Liver (tissue), 9 donors: ENCODE data around the gene INPPL1. TPM values are rescaled to one million over a fixed set of nuclear protein-coding genes. Genes with fewer than 3 reads are reported as not detected.
A peak's percentile ranks its signal among the peaks of the same experiment; 100 is the strongest.

Source experiments
- DNase-seq: peaks from one replicate; pipeline ENCODE4 v3.0.0-alpha.2; 2017; ENCODE audit warnings: low spot score
- H3K27ac ChIP-seq, 2 donors: one replicate each; pipeline ENCODE4 v1.7.0; 2013; ENCODE audit warnings: inconsistent platforms in 2 of 2, low read length in 2 of 2, control low read depth in 1 of 2, low read depth in 1 of 2, mild to moderate bottlenecking in 1 of 2
- H3K27me3 ChIP-seq, 4 donors: one replicate each; pipeline versions ENCODE4 v1.6.1 to v1.7.0; 2013; ENCODE audit warnings: low read length in 3 of 4, inconsistent platforms in 1 of 4, mild to moderate bottlenecking in 1 of 4, moderate library complexity in 1 of 4; ENCODE audit not compliant: control insufficient read depth in 4 of 4, insufficient read depth in 4 of 4
- H3K36me3 ChIP-seq, 4 donors: one replicate each; pipeline versions ENCODE4 v1.6.1 to v1.7.0; 2013; ENCODE audit warnings: low read length in 3 of 4, mild to moderate bottlenecking in 3 of 4, low read depth in 1 of 4, moderate library complexity in 1 of 4; ENCODE audit not compliant: control insufficient read depth in 4 of 4, insufficient read depth in 3 of 4
- H3K4me1 ChIP-seq, 4 donors: one replicate each; pipeline versions ENCODE4 v1.6.1 to v1.7.0; 2013; ENCODE audit warnings: low read length in 3 of 4, mild to moderate bottlenecking in 3 of 4, moderate library complexity in 1 of 4; ENCODE audit not compliant: control insufficient read depth in 4 of 4, insufficient read depth in 4 of 4
- H3K4me3 ChIP-seq, 3 donors: one replicate each; pipeline versions ENCODE4 v1.6.1 to v1.7.0; 2013; ENCODE audit warnings: low read length in 3 of 3, control low read depth in 1 of 3, low read depth in 1 of 3, mild to moderate bottlenecking in 1 of 3
- H3K9ac ChIP-seq, 2 donors: one replicate each; pipeline ENCODE4 v1.7.0; 2013; ENCODE audit warnings: low read length in 2 of 2, mild to moderate bottlenecking in 2 of 2, moderate library complexity in 2 of 2, control low read depth in 1 of 2, low read depth in 1 of 2
- H3K9me3 ChIP-seq, 4 donors: one replicate each; pipeline versions ENCODE4 v1.6.1 to v1.7.0; 2013; ENCODE audit warnings: low read length in 3 of 4; ENCODE audit not compliant: control insufficient read depth in 4 of 4
- ATF3 ChIP-seq: IDR thresholded peaks from 2 replicates; pipeline ENCODE4 v1.6.1; 2016; ENCODE audit warnings: antibody characterized with exemption
- CTCF ChIP-seq: fragments of 150-350 bp; IDR thresholded peaks from 2 replicates; pipeline ENCODE4 v1.5.1; 2017; ENCODE audit warnings: improper control_type of control experiment, low read depth, low read length; ENCODE audit not compliant: missing input control
- EGR1 ChIP-seq, 2 donors: IDR thresholded peaks; 2 replicates each; pipeline ENCODE4 v1.6.1; 2016 to 2018; ENCODE audit warnings: antibody characterized with exemption in 2 of 2, low read depth in 2 of 2
- GABPA ChIP-seq, 2 donors: IDR thresholded peaks in 1 of 2; conservative IDR thresholded peaks in 1 of 2; 2 replicates each; pipeline ENCODE4 v1.6.1; 2016; ENCODE audit warnings: antibody characterized with exemption in 2 of 2, mild to moderate bottlenecking in 1 of 2, moderate library complexity in 1 of 2
- HNF4A ChIP-seq, 2 donors: conservative IDR thresholded peaks; 2 replicates each; pipeline ENCODE4 v1.6.1; 2016; ENCODE audit warnings: antibody characterized with exemption in 2 of 2, mild to moderate bottlenecking in 2 of 2
- MAX ChIP-seq: IDR thresholded peaks from 2 replicates; pipeline ENCODE4 v1.6.1; 2016; ENCODE audit warnings: antibody characterized with exemption
- NR2F2 ChIP-seq: IDR thresholded peaks from 2 replicates; pipeline ENCODE4 v1.6.1; 2016; ENCODE audit warnings: antibody characterized with exemption
- RAD21 ChIP-seq, 2 donors: IDR thresholded peaks; 2 replicates each; pipeline ENCODE4 v1.6.1; 2016; ENCODE audit warnings: antibody characterized with exemption in 2 of 2, mild to moderate bottlenecking in 2 of 2
- REST ChIP-seq: IDR thresholded peaks from 2 replicates; pipeline ENCODE4 v1.6.1; 2016; ENCODE audit warnings: antibody characterized with exemption, mild to moderate bottlenecking
- RXRA ChIP-seq, 2 donors: IDR thresholded peaks; 2 replicates each; pipeline ENCODE4 v1.6.1; 2017 to 2018; ENCODE audit warnings: antibody characterized with exemption in 2 of 2, mild to moderate bottlenecking in 1 of 2
- SP1 ChIP-seq: IDR thresholded peaks from 2 replicates; pipeline ENCODE4 v1.6.1; 2018; ENCODE audit warnings: antibody characterized with exemption, mild to moderate bottlenecking
- whole genome bisulfite sequencing: extraction: QIAGEN DNeasy Blood & Tissue Kit; methylation state at CpG from one replicate; pipeline ENCODE4 v1.1.7; 2013; 5-methylcytosine and 5-hydroxymethylcytosine counted together
- polyA plus RNA-seq, 2 donors: library from polyadenylated mRNA; stranded (reverse) in 1 of 2; unstranded in 1 of 2; fragments of 200-250 nt in 1 of 2; fragments of >200 nt in 1 of 2; fragmentation: Nextera tagmentation in 1 of 2; extraction: Ambion mirVana in 1 of 2; gene quantifications; one replicate each; pipeline versions ENCODE4 v1.2.1 to v1.2.3, GENCODE V29; 2013 to 2015
- total RNA-seq, 2 donors: library from RNA; depleted of rRNA; stranded (reverse); fragments of >200 nt; gene quantifications; one replicate each; pipeline ENCODE4 v1.2.3, GENCODE V29; 2014
- donor health status: healthy.
- donor health status: healthy.
- donor health status: healthy.
- donor health status: healthy.
- donor health status: healthy.

The INPPL1 gene
- total and polyA plus RNA-seq, 4 donors, result 7.2 to 29.0 (median 17.1) TPM

GRCh38 chr11:72238040-72238450 lies 13.5 kb downstream of the INPPL1 start:
- no peaks in the 10 kb centered on the region for H3K9me3 ChIP-seq
- WGBS, result 69% methylated on average over 16 of the region's 16 CpGs
- TF ChIP-seq HNF4A (conservative IDR thresholded peaks at IDR 0.05) (no peak), CTCF (peak; percentile 36), GABPA (IDR thresholded peaks at IDR 0.05 in 1 of 2, conservative IDR thresholded peaks at IDR 0.05 in 1 of 2) (no peak)
- no peak overlapping the region for H3K4me3 ChIP-seq
- peaks cover 5 to 44% (median 17%) of the 10 kb centered on the region in 4 donors for H3K36me3 ChIP-seq
- H3K9ac ChIP-seq, result no peak overlapping the region
- H3K4me1 ChIP-seq, result peaks cover 6 to 22% (median 16%) of the 10 kb centered on the region in 4 donors
- H3K27ac ChIP-seq, result no peak overlapping the region
- DNase-seq, result peak; percentile 61
- H3K27me3 ChIP-seq, result peaks cover 0 to 6% (median 2%) of the 10 kb centered on the region in 4 donors

- Histone ChIP-seq H3K4me3 (no peak overlapping the region), H3K27ac (no peak overlapping the region), H3K27me3 (peaks cover 0 to 7% (median 6%) of the 10 kb centered on the region in 4 donors), H3K9me3 (no peaks in the 10 kb centered on the region), H3K36me3 (peaks cover 5 to 37% (median 14%) of the 10 kb centered on the region in 4 donors), H3K9ac (no peak overlapping the region), H3K4me1 (peaks cover 8 to 22% (median 16%) of the 10 kb centered on the region in 4 donors)
- DNase-seq, result no peak
- TF ChIP-seq CTCF (no peak), MAX (no peak), GABPA (IDR thresholded peaks at IDR 0.05 in 1 of 2, conservative IDR thresholded peaks at IDR 0.05 in 1 of 2) (no peak), REST (no peak), RXRA (IDR thresholded peaks at IDR 0.05) (no peak), HNF4A (conservative IDR thresholded peaks at IDR 0.05) (no peak), NR2F2 (no peak), EGR1 (IDR thresholded peaks at IDR 0.05; ENCODE audit: low read depth in 2 of 2) (no peak), ATF3 (no peak), SP1 (no peak), RAD21 (IDR thresholded peaks at IDR 0.05) (no peak)
- WGBS, result 67% methylated on average over 28 of the region's 28 CpGs
Observed at GRCh38 chr11:72238492-72239312, 14.1 kb downstream of the INPPL1 start.
